Keratinocyte (primary cell): ENCODE data around the gene ACVR1.

ENCODE experiments used
- CTCF ChIP-seq, 3 experiments: IDR thresholded peaks in 1 of 3; conservative IDR thresholded peaks in 1 of 3; optimal IDR thresholded peaks in 1 of 3; 2 replicates in 2 of 3; 3 replicates in 1 of 3; pipeline versions ENCODE3 to v1.5.1; 2011; ENCODE audit warnings: low read length in 3 of 3, mild to moderate bottlenecking in 3 of 3, moderate library complexity in 2 of 3, control low read depth in 1 of 3, inconsistent platforms in 1 of 3; ENCODE audit not compliant: insufficient read depth in 2 of 3; ENCODE audit errors: extremely low read depth in 1 of 3
- EZH2 ChIP-seq: IDR thresholded peaks from one replicate; pipeline ENCODE4 v1.6.1; 2012; ENCODE audit warnings: inconsistent platforms, mild to moderate bottlenecking, low read length, moderate library complexity

- TF ChIP-seq CTCF (optimal IDR thresholded peaks at IDR 0.05 in 1 of 3, IDR thresholded peaks at IDR 0.05 in 1 of 3, conservative IDR thresholded peaks at IDR 0.05 in 1 of 3; ENCODE audit: extremely low read depth in 1 of 3, insufficient read depth in 2 of 3, low read length in 3 of 3) (no peak), EZH2 (no peak)
These were observed 36.3 kb downstream of the ACVR1 start for GRCh38 chr2:157839822-157840221.
